Measurements from ENCODE around the gene SBF1.
"Not testable (repeated sequence)": the region's sequence is repeated elsewhere in the genome, so short reads cannot be mapped to it uniquely, and the experiment has no call there.

The SBF1 gene

DNA sequence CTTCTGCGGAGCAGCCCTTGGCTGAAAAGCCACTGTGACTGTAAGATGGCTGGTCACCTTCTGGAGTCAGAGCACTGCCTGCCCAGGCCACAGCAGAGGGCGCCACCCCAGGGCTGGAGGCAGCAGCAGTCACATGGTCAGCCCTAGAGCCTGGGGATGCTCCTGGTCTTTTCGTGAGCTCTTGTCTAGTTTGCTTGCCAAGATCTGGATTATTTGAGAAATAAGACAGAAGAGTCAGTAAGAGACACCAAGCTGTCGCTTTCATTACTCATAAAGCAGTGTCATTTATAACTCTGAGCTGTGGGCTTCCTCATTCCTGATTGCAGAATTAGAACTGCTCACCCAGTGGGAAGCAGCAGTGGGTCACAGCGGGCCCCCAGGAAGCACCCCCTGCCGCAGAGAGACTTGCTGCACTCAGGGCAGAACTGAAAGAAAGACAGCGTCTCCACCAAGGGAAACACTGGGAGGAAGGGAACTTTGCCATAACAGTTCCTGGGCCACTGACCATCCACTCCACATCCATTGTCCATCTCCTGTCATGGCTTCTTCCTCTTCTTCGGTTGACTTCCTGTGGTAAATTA lies 75.0 kb downstream of the SBF1 start:
- in situ Hi-C loops (cut with MboI; ENCODE audit: low sequenced_read_pairs): no loop called here
- peak; percentile 43 to 57 for DNase-seq (ENCODE audit: low spot score in 2 of 2)
- no peaks in the 10 kb centered on the region for H3K9me3 ChIP-seq
- H3K4me3 ChIP-seq: no peak overlapping the region
- no peaks in the 10 kb centered on the region for H3K27me3 ChIP-seq (ENCODE audit: low read depth)
- H3K36me3 ChIP-seq (replicated peaks): peaks cover 16% of the 10 kb centered on the region
- no peaks in the 10 kb centered on the region for H3K4me1 ChIP-seq

DNA sequence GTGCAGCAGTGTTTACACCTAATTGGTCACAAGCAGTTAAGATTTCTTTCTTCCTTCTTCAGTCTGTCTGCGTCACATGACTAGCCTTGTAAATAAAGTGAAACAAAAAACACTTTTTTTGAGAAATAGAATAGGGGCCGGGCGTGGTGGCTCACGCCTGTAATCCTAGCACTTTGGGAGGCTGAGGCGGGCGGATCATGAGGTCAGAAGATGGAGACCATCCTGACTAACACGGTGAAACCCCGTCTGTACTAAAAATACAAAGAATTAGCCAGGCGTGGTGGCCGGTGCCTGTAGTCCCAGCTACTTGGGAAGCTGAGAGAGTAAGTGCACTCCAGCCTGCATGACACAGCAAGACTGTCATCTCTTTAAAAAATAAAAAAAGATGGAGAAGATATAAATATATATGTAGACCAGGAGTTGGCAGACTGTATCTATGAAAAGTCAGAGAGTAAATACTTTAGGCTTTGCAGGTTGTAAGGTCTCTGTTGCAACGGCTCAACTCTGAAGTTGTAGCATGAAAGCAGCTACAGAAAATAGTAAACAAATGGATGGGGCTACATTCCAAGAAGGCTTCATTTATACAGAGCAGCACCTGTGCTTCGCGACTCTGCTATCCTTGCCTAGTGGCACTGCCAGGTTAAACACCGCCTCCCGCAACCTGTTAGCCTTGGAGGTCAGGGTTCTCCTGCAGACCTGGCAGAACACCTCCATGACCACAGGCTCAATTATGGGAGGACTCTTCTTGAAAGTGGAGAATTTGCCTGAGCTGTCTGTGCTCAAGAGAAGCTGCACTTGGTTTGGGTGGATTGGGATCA lies 75.8 kb downstream of the SBF1 start:
- Histone ChIP-seq H3K27me3 (ENCODE audit: low read depth) (no peaks in the 10 kb centered on the region), H3K36me3 (replicated peaks) (peaks cover 17% of the 10 kb centered on the region), H3K4me1 (no peaks in the 10 kb centered on the region), H3K4me3 (no peak overlapping the region), H3K9me3 (no peaks in the 10 kb centered on the region)
- in situ Hi-C loops (cut with MboI; ENCODE audit: low sequenced_read_pairs): no loop called here
- DNase-seq (ENCODE audit: low spot score in 2 of 2): no peak

DNA sequence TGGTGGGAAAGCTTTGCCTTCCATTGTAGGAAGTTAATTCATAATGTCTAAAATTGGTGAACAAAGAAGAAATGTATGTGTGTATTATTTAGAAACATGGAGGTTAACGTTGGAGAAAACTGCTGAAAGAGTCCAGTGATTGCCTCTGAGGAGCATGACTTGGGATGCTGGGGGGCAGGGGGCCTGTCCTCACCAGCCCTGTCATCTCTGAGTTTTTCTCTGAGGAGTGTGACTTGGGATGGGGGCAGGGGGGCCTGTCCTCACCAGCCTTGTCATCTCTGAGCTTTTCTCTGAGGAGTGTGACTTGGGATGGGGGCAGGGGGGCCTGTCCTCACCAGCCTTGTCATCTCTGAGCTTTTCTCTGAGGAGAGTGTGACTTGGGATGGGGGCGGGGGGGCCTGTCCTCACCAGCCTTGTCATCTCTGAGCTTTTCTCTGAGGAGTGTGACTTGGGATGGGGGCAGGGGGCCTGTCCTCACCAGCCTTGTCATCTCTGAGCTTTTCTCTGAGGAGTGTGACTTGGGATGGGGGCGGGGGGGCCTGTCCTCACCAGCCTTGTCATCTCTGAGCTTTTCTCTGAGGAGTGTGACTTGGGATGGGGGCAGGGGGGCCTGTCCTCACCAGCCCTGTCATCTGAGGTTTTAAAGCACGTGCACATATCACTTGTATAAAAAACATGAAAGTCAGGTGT lies 77.3 kb downstream of the SBF1 start:
- H3K4me3 ChIP-seq; H3K9me3 ChIP-seq; H3K4me1 ChIP-seq; in situ Hi-C loops (cut with MboI; ENCODE audit: low sequenced_read_pairs); H3K27me3 ChIP-seq (ENCODE audit: low read depth); DNase-seq (ENCODE audit: low spot score in 2 of 2): not testable (repeated sequence)
- peaks cover 21% of the 10 kb centered on the region for H3K36me3 ChIP-seq (replicated peaks)

DNA sequence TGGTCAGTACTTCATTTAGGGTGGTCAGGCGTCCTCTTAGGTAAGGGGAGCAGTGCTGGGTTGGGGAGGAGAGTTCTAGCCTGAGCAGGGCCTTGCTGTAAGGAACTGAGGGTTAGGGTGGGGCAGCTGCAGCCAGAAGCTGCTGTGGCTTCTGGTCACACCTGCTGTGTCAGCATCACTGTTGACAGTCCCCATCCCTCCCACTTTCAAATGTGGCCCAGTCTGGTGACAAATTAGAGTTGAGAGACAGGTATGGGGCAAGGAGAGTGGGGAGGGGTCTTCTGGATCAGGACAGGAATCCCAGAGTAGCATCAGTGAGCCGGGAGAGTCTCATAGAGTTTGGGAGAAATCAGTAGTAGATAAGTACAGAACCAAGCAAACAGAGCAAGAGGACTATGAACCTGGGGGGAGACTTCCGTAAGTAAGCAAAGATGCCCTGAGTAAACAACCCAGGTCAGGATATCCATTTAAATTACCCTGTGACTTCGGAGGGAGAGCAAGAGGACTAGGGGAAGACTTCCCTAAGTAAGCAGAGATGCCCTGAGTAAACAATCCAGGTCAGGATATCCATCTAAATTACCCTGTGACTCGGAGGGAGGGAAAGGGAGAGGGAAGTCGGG lies 78.0 kb downstream of the SBF1 start:
- no peak for DNase-seq (ENCODE audit: low spot score in 2 of 2)
- Histone ChIP-seq H3K27me3 (ENCODE audit: low read depth) (no peaks in the 10 kb centered on the region), H3K4me3 (no peak overlapping the region), H3K9me3 (no peaks in the 10 kb centered on the region), H3K36me3 (replicated peaks) (peaks cover 21% of the 10 kb centered on the region), H3K4me1 (no peaks in the 10 kb centered on the region)
- in situ Hi-C loops (cut with MboI; ENCODE audit: low sequenced_read_pairs): no loop called here
